Kidney epithelial cell (primary cell): ENCODE data around the gene MAGEA4. TPM values are rescaled to one million over a fixed set of nuclear protein-coding genes. Genes with fewer than 3 reads are reported as not detected.

ENCODE experiments used
- DNase-seq: peaks from one replicate; pipeline ENCODE4 v3.0.0-alpha.2; 2010; ENCODE audit warnings: low read depth
- H3K27me3 ChIP-seq: 2 replicates; pipeline ENCODE4 v1.6.0; 2011; ENCODE audit warnings: low read length; ENCODE audit not compliant: control insufficient read depth, insufficient read depth
- H3K36me3 ChIP-seq: 2 replicates; pipeline ENCODE4 v1.5.1; 2011; ENCODE audit warnings: low read length; ENCODE audit not compliant: control insufficient read depth, insufficient read depth
- H3K4me3 ChIP-seq: 2 replicates; pipeline ENCODE4 v1.5.1; 2011; ENCODE audit warnings: low read depth, mild to moderate bottlenecking, control low read depth, low read length
- CTCF ChIP-seq: IDR thresholded peaks from 2 replicates; pipeline ENCODE4 v1.5.1; 2011; ENCODE audit warnings: mild to moderate bottlenecking, moderate library complexity, low read length, control low read depth, inconsistent platforms; ENCODE audit not compliant: insufficient read depth, poor library complexity, severe bottlenecking
- total RNA-seq: library from RNA; depleted of rRNA; stranded (reverse); fragments of >200 nt; gene quantifications from 2 replicates; pipeline ENCODE4 v1.2.3, GENCODE V29; 2015

The MAGEA4 gene
- total RNA-seq, result not detected in 2 replicates

GRCh38 chrX:151912780-151913179 lies at the start of gene MAGEA4:
MAGEA4 (plus strand) TSS chrX:151912889; CDS start chrX:151923665, 10,776 bp downstream.
- no peak for TF ChIP-seq CTCF
- DNase-seq, result no peak
- Histone ChIP-seq H3K27me3 (no peaks in the 10 kb centered on the region), H3K4me3 (no peak within 1 kb of the TSS), H3K36me3 (no peaks in the 10 kb centered on the region)

DNA sequence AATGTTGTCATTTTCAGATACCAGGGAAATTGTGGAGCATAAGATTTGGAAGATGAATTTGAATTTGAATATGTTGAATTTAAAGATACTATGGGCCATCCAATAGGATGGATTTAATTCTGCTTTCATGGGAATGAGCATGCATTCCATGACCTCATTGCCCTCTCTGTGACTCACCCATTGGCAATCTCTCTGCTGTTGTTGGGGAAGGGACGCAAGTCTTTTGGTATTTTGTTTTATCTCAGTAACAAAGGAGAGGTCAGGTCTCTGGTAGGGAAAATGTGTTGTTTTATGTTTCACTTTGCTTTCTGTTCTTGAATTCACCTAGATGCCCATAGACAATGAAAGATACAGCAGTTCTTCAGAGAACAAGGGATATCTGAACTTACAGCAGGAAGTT lies 42.1 kb upstream of the MAGEA4 start:
- no peaks in the 10 kb centered on the region for H3K27me3 ChIP-seq
- no peak for TF ChIP-seq CTCF
- no peaks in the 10 kb centered on the region for H3K36me3 ChIP-seq
- H3K4me3 ChIP-seq, result no peak overlapping the region
- peak; percentile 16 for DNase-seq

DNA sequence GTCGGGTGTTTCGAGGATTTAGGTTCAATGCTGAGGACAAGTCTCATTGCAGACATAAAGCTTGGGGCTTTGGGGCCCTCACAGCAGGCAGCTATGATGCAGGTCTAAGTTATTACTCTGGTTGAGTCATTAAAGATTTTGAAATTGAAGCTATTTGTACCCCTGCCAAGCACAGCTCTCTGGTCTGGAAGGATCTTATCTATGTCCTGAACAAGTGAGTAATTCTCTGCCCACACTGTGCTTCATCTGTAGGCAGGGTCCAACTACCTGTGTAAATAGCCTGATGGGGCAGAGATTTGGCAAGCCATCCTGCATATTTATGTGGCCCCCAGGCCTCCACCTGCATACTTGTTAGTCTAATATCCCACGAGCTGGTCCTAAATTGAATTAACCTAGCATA lies 41.4 kb upstream of the MAGEA4 start:
- peak; percentile 42 for DNase-seq
- Histone ChIP-seq H3K27me3 (no peaks in the 10 kb centered on the region), H3K36me3 (no peaks in the 10 kb centered on the region), H3K4me3 (no peak overlapping the region)
- no peak for TF ChIP-seq CTCF

- H3K4me3 ChIP-seq, result no peak overlapping the region
These were observed 39.6 kb upstream of the MAGEA4 start for GRCh38 chrX:151873096-151873495.

GRCh38 chrX:151875270-151876026 lies 37.2 kb upstream of the MAGEA4 start:
- no peak for TF ChIP-seq CTCF
- H3K4me3 ChIP-seq, result no peak overlapping the region
- H3K36me3 ChIP-seq, result no peaks in the 10 kb centered on the region
- DNase-seq, result no peak
- no peaks in the 10 kb centered on the region for H3K27me3 ChIP-seq

More at GRCh38 chrX:151873096-151873495, 39.6 kb upstream of the MAGEA4 start:
- no peak for DNase-seq
- Histone ChIP-seq H3K27me3 (no peaks in the 10 kb centered on the region), H3K36me3 (no peaks in the 10 kb centered on the region)
- no peak for TF ChIP-seq CTCF

- Histone ChIP-seq H3K4me3 (no peak overlapping the region), H3K27me3 (no peaks in the 10 kb centered on the region), H3K36me3 (no peaks in the 10 kb centered on the region)
- TF ChIP-seq CTCF, result no peak
- no peak for DNase-seq
These were observed 34.1 kb upstream of the MAGEA4 start for GRCh38 chrX:151878574-151878973.
